Measurements from ENCODE around the gene PLXNB2.

GRCh38 chr22:50308986-50309600 is 1.6 kb upstream of the PLXNB2 start:
- TF ChIP-seq, protein P1, sequence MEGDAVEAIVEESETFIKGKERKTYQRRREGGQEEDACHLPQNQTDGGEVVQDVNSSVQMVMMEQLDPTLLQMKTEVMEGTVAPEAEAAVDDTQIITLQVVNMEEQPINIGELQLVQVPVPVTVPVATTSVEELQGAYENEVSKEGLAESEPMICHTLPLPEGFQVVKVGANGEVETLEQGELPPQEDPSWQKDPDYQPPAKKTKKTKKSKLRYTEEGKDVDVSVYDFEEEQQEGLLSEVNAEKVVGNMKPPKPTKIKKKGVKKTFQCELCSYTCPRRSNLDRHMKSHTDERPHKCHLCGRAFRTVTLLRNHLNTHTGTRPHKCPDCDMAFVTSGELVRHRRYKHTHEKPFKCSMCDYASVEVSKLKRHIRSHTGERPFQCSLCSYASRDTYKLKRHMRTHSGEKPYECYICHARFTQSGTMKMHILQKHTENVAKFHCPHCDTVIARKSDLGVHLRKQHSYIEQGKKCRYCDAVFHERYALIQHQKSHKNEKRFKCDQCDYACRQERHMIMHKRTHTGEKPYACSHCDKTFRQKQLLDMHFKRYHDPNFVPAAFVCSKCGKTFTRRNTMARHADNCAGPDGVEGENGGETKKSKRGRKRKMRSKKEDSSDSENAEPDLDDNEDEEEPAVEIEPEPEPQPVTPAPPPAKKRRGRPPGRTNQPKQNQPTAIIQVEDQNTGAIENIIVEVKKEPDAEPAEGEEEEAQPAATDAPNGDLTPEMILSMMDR (IDR thresholded peaks at IDR 0.05 in 4 of 5, conservative IDR thresholded peaks at IDR 0.05 in 1 of 5) = no peak
- TF ChIP-seq POLR2A (IDR thresholded peaks at IDR 0.05) = no peak

All from gastrocnemius medialis (tissue), 4 donors.